Measurements from ENCODE around the gene EZR.
"Not testable (repeated sequence)": the region's sequence is repeated elsewhere in the genome, so short reads cannot be mapped to it uniquely, and the experiment has no call there.

The EZR gene

DNA sequence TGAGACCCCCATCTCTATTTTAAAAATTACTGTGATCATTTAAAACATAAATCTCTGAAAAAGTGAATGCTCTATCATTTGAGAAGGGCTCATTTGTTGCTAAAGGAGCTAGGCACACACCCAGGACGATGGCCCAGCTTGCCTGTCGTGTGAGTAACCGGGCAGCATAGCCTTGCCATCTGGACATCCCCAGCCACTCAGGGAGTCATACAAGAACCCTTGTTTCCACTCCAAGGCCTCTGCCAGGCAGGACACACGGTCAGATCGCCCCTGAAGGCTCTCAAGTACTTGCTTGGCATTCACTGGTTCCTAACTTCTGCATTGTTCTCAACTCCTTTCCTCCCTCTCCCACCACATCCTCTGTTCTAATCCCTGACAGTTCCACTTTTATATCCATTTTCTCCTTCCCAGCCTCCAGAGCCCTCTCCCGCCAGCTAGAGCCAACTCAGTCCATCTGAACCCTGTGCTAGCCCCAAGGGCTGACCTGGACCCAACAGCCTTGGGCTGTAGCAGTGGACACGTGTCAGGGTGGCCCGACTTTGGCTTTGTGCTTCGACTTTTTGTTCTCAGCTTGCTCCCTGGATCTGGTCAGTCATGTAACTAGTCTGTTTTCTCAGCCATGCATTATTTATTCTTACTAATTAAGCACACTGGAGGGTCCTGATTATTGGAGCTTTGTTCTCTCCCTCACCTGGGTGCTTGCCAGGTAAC is 15.7 kb upstream of the EZR start:
- H3K27ac ChIP-seq (replicated peaks) = no peak overlapping the region
- no peaks in the 10 kb centered on the region for H3K27me3 ChIP-seq (ENCODE audit: insufficient read depth, poor library complexity, severe bottlenecking)
- no peak for DNase-seq (ENCODE audit: low read depth in 1 of 2, low spot score in 1 of 2)
- no peak overlapping the region for H3K4me3 ChIP-seq (replicated peaks; ENCODE audit: insufficient read depth, low read length)
- TF ChIP-seq, protein P1, sequence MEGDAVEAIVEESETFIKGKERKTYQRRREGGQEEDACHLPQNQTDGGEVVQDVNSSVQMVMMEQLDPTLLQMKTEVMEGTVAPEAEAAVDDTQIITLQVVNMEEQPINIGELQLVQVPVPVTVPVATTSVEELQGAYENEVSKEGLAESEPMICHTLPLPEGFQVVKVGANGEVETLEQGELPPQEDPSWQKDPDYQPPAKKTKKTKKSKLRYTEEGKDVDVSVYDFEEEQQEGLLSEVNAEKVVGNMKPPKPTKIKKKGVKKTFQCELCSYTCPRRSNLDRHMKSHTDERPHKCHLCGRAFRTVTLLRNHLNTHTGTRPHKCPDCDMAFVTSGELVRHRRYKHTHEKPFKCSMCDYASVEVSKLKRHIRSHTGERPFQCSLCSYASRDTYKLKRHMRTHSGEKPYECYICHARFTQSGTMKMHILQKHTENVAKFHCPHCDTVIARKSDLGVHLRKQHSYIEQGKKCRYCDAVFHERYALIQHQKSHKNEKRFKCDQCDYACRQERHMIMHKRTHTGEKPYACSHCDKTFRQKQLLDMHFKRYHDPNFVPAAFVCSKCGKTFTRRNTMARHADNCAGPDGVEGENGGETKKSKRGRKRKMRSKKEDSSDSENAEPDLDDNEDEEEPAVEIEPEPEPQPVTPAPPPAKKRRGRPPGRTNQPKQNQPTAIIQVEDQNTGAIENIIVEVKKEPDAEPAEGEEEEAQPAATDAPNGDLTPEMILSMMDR (IDR thresholded peaks at IDR 0.05; ENCODE audit: insufficient read depth, low read length) = no peak
- TF ChIP-seq SPI1 (IDR thresholded peaks at IDR 0.05; ENCODE audit: borderline replicate concordance, low read depth) (no peak), GABPA (IDR thresholded peaks at IDR 0.05; ENCODE audit: low read depth) (no peak), POLR2AphosphoS5 (IDR thresholded peaks at IDR 0.05; ENCODE audit: low read depth) (no peak)
- TF ChIP-seq, protein P2, sequence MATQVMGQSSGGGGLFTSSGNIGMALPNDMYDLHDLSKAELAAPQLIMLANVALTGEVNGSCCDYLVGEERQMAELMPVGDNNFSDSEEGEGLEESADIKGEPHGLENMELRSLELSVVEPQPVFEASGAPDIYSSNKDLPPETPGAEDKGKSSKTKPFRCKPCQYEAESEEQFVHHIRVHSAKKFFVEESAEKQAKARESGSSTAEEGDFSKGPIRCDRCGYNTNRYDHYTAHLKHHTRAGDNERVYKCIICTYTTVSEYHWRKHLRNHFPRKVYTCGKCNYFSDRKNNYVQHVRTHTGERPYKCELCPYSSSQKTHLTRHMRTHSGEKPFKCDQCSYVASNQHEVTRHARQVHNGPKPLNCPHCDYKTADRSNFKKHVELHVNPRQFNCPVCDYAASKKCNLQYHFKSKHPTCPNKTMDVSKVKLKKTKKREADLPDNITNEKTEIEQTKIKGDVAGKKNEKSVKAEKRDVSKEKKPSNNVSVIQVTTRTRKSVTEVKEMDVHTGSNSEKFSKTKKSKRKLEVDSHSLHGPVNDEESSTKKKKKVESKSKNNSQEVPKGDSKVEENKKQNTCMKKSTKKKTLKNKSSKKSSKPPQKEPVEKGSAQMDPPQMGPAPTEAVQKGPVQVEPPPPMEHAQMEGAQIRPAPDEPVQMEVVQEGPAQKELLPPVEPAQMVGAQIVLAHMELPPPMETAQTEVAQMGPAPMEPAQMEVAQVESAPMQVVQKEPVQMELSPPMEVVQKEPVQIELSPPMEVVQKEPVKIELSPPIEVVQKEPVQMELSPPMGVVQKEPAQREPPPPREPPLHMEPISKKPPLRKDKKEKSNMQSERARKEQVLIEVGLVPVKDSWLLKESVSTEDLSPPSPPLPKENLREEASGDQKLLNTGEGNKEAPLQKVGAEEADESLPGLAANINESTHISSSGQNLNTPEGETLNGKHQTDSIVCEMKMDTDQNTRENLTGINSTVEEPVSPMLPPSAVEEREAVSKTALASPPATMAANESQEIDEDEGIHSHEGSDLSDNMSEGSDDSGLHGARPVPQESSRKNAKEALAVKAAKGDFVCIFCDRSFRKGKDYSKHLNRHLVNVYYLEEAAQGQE (IDR thresholded peaks at IDR 0.05; ENCODE audit: insufficient replicate concordance, low read depth) = no peak

DNA sequence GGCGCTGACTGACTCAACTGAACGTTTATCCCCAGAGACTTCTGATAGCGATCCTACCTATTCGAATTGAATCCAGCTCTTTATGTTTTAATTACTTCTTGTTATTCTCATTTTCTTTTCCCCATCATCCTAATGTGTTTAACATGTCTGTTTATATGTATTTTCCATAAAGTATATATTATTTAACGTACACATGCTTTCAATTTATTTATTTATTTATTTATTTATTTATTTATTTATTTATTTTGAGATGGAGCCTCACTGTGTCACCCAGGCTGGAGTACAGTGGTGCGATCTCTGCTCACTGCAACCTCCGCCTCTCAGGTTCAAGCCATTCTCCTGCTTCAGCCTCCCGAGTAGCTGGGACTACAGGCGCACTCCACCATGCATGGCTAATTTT is 13.6 kb upstream of the EZR start:
- not testable (repeated sequence) for H3K27me3 ChIP-seq (ENCODE audit: insufficient read depth, poor library complexity, severe bottlenecking); DNase-seq (ENCODE audit: low read depth in 1 of 2, low spot score in 1 of 2); H3K27ac ChIP-seq (replicated peaks); H3K4me3 ChIP-seq (replicated peaks; ENCODE audit: insufficient read depth, low read length)

DNA sequence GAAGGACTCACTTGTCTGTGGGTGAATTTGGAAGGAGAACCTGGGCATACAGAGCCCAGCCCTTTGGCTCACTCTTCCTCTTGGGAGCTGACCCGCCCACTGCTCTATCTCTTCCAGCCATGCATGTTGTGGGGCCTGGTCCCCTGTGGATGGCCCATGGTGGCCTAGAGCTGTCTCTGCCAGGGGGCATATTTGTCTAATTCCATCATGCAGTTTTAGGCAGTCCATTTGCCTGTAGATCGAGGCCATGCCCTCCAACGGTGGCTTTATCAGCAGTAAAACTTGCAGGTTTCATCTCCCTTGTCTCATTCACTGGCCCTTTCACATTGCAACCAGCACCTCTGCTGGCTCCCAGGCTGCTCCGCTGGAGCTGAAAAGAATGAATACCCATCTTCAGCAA is 12.9 kb upstream of the EZR start:
- no peak overlapping the region for H3K27ac ChIP-seq (replicated peaks)
- no peak for DNase-seq (ENCODE audit: low read depth in 1 of 2, low spot score in 1 of 2)
- TF ChIP-seq, protein P2 (IDR thresholded peaks at IDR 0.05; ENCODE audit: insufficient replicate concordance, low read depth) = no peak
- TF ChIP-seq POLR2AphosphoS5 (IDR thresholded peaks at IDR 0.05; ENCODE audit: low read depth) (no peak), SPI1 (IDR thresholded peaks at IDR 0.05; ENCODE audit: borderline replicate concordance, low read depth) (no peak), GABPA (IDR thresholded peaks at IDR 0.05; ENCODE audit: low read depth) (no peak)
- TF ChIP-seq, protein P1 (IDR thresholded peaks at IDR 0.05; ENCODE audit: insufficient read depth, low read length) = no peak
- no peak overlapping the region for H3K4me3 ChIP-seq (replicated peaks; ENCODE audit: insufficient read depth, low read length)
- H3K27me3 ChIP-seq (ENCODE audit: insufficient read depth, poor library complexity, severe bottlenecking) = no peaks in the 10 kb centered on the region

DNA sequence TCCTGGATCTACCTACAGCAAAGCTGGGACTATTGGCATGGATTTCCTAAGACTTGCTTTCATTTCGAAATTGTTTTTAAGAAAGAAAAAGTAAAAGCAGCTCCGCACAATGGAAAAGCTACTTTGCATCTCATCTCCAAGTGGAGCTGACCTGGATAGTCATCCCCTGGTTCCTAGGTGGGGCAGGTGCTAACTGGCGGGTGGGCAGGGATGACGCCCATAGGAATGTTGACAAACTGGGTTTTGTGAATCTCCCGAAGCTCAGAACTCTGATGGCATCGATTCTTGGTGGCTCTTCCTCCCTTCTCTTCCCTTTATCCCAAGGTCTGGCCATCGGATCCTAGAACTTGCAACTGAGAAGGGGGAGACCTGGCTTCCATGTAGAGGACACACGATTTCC is 12.4 kb upstream of the EZR start:
- Histone ChIP-seq H3K27ac (replicated peaks) (no peak overlapping the region), H3K4me3 (replicated peaks; ENCODE audit: insufficient read depth, low read length) (no peak overlapping the region), H3K27me3 (ENCODE audit: insufficient read depth, poor library complexity, severe bottlenecking) (no peaks in the 10 kb centered on the region)
- DNase-seq (ENCODE audit: low read depth in 1 of 2, low spot score in 1 of 2) = no peak
- TF ChIP-seq GABPA (IDR thresholded peaks at IDR 0.05; ENCODE audit: low read depth) (no peak), POLR2AphosphoS5 (IDR thresholded peaks at IDR 0.05; ENCODE audit: low read depth) (no peak), SPI1 (IDR thresholded peaks at IDR 0.05; ENCODE audit: borderline replicate concordance, low read depth) (no peak)
- TF ChIP-seq, protein P1 (IDR thresholded peaks at IDR 0.05; ENCODE audit: insufficient read depth, low read length) = no peak
- TF ChIP-seq, protein P2 (IDR thresholded peaks at IDR 0.05; ENCODE audit: insufficient replicate concordance, low read depth) = no peak

Measured in HL-60 (cell line).